HG03135 (cell line): ENCODE results near the gene ZC3H18.

Source experiments
- ATAC-seq: cut with Tn5 transposase; IDR thresholded peaks from one replicate; pipeline ENCODE4 v1.9.1; 2021; ENCODE audit warnings: mild to moderate bottlenecking, moderate library complexity; ENCODE audit not compliant: unreplicated experiment

The ZC3H18 gene

DNA sequence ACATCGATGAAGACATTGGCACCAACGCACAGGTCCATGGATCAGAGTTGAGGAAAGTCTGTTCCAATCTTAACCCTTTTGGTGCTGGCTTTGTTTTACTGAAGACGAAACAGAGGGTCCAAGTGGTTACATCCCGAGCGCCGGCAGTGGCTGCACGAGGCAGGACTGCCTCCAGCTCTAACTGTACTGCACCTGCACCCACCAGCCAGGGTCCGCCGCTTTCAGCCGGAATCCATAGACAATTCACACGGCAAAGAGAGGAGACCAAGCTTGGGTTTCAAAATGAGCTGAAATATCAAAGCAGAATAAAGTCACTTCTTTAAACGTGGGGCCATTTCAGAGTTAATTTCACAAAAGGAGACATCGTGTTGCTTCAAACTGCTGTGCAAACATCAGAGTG lies 21.2 kb upstream of the ZC3H18 start:
- ATAC-seq: no peak

DNA sequence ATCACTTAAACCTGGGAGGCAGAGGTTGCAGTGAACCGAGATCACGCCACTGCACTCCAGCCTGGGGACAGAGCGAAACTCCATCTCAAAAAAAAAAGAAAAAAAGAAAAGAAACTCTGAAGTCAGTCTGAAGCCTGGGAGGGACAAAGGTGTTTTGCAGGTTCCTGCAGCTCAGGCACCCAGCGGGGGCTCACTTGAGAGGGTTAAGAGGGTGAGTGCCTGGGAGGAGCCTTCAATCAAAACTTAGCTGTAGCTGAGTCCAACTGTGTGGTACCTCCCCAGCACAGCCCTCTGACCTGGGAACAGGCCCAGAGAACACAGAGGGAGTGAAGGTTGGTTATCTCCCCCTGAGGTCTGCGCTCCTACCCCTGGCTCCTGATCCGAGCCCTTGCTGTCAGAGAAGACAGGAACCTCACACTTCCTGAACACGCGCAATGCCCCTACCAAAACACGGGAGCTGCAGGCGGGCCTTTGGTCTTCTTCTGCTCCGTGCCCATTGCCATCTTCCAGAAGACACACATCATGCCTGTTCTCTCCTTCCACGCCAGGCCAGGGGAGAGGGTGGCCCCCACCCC lies 20.4 kb upstream of the ZC3H18 start:
- no peak for ATAC-seq

- ATAC-seq: no peak
Observed at GRCh38 chr16:88550246-88550661, 19.9 kb upstream of the ZC3H18 start.

- no peak for ATAC-seq
Observed at GRCh38 chr16:88552166-88552565, 18.0 kb upstream of the ZC3H18 start.

- no peak for ATAC-seq
Observed at GRCh38 chr16:88552815-88553214, 17.4 kb upstream of the ZC3H18 start.

DNA sequence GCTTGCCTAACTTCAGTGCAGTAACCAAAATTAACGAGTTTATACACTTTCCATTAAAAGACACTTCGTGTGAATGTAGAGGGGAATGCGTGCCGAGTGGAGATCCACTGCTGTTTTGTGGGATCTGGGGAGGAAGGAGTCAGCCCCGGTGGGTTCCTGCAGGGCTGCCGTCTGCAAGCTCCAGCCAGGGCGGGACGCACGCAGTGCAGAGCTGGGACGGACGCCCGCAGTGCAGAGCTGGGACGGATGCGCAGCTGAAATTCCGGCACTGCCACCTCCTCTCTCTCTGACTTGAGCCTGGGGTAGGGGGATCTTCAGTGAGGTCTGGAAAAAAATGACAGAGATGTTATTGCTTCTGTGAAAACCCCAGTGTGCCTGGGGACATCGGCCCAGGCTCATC lies 16.5 kb upstream of the ZC3H18 start:
- ATAC-seq: no peak

DNA sequence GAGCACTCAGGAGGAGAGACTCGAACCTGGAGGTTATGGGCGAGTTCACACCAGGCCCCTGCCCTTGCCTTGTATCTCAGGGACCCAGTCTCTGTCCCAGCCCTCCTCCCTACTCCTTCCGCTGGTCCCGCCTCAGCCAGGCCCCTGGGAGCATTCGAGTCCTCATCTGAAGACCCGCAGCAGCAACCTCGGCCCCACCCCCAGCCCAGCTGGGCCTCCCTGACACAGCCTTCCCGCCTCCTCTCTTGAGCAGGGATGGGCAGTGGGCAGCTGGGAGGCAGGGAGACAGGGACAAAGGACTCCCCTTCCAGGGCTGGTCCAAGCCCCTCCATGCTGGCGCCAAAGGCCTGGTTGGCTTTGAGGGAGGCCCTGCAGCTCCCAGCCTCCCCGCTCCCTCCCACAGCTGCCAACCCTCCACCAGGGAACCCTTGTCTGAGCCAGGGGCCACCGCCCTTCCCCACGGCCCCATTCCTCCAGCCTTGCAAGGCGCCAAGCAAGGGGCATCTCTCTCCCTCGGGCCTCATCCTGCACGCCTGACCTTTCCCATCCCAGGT lies 15.4 kb upstream of the ZC3H18 start:
- no peak for ATAC-seq

DNA sequence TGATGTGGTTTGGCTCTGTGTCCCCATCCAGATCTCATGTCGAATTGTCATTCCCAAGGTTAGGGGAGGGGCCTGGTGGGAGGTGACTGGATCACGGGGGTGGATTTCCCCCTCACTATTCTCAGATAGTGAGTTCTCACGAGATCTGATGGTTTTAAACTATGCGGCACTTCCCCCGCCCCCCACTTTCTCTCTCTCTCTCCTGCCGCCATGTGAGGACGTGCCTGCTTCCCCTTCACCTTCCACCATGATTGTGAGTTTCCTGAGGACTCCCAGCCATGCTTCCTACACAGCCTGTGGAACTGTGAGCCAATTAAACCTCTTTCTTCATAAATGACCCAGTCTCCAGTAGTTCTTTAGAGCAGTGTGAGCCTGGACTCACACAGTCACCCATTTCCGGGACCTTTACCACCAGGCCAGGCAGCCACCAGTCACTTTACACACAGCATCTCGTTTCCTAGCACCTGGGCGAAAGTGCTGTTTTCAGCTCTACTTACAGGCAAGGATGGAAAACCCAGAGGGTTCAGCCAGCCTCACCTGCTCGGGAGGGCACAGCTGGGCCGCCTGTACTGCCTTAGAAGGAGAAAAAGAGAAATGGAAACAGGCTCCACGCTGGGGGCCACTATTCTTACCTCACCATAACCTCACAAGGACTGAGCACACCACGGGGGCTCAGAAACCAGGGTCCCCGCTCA lies 13.8 kb upstream of the ZC3H18 start:
- ATAC-seq: no peak

DNA sequence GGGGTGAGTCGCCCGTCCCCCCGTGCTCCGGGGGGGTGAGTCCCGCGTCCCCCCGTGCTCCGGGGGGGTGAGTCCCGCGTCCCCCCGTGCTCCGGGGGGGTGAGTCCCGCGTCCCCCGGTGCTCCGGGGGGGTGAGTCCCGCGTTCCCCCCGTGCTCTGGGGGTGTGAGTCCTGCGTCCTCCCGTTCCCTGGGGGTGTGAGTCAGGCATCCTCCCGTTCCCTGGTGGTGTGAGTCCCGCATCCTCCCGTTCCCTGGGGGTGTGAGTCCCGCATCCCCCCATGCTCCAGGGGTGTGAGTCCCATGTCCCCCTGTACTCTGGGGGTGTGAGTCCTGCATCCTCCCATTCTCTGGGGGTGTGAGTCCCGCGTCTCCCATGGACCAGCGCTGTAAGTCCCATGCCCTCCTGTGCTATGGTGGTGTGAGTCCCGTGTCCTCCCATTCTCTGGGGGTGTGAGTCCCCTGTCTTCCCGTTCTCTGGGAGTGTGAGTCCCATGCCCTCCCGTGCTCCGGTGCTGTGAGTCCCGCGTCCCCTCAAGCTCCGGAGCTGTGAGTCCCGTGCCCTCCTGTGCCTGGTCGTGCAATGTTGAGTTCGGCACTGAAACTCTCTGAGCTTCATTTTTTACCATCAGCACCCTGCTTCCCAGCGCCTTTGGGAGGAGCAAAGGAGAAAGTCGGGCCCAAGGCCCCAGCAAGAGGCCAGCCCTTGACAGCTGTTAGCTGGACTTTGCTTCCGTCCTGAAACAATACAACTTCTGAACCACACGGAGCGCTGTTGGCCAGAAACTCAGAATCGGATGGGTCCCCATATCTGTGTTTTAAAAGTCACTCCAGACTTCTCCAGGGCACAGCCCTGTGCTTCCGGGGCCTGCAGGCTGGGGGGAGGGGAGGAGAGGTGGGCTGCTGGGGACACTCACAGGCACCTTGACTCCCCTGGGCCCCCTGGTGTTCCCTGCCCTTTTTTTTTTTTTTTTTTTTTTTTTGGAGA lies 11.5 kb upstream of the ZC3H18 start:
- ATAC-seq: no peak

GRCh38 chr16:88560714-88561484 lies 9.3 kb upstream of the ZC3H18 start:
- ATAC-seq: no peak

DNA sequence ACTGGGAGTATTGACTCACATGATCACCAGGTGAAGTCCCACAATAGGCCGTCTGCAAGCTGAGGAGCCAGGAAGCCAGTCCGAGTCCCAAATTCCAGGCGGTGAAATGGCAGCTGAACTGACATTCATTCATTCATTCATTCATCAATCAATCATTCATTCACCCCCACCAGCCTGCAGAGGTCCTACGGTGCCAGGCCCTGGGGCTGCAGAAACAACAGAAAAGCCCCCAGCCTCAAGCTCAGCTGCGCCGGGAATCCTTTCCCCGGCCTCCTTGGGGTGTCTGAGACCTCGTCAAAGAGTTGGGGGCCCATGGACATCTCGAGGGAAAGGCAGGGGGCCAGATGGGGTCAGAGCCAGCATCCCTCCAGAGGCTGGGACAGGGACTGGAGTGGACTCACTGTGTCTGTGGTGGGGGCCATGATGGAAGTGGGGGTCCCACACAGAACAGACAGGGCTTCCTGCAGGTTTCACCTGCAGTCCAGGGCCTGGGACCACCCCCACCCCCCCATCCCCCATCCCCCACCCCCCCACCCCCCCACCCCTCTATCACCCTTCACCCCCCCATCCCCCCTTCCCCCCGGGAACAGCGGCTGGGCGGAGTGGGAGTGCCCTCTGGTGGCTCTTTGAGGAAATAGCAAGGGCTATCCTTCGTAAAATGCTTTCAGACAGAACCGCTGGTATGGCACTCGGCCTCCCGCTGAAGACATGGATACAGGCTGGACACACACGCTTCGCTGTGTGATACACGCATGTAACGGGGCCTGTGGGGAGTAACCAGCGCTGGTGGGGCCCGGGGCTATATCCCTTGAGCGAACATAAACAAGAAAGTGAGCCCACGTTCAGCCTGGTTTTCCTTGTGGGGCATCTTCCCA lies 8.5 kb upstream of the ZC3H18 start:
- ATAC-seq: no peak

- no peak for ATAC-seq
Observed at GRCh38 chr16:88566158-88566557, 4.0 kb upstream of the ZC3H18 start.

GRCh38 chr16:88568710-88569613 lies 1.2 kb upstream of the ZC3H18 start:
- ATAC-seq: no peak

DNA sequence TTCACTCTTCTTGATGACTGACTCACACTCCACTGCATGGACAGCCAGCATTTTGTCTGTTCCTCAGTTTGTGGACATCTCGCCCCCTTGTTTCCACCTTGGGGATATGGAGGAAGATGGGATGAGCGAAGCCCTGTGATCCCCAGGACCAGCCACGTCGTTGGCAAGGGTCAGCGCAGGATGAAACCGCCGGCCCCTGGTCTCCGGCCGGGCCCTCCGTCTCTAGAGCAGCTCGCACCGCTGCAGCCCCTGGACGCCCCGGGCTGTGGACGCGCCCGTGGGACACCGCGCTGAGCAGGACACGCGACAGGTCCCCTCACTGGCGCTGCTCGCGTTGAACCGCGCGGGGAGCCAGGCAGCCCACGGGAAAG lies 604 bp upstream of the ZC3H18 start:
- peak; percentile 25 for ATAC-seq

DNA sequence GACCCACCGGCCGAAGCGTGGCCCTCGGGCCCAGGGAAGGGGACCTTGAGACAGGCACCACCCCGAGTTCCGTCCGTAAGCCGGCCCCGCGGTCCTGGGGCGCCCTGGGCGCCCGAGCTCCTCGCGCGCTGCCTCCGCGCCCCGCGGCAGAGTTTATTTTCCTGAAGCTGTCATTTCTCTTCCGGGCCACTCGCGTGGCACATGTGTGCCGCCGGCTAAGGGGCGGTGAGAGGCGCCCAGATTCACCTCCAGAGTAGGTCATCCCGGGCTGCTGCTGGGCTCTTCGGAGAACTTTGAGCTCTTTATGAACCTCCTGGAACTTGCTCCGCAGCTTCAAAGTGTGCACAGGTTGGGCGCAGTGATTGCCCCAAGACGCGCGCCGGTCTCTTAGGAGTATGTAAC lies 489 bp downstream of the ZC3H18 start:
- ATAC-seq: no peak

- ATAC-seq: no peak
Observed at GRCh38 chr16:88575251-88575650, 5.0 kb downstream of the ZC3H18 start.

GRCh38 chr16:88576307-88576706 lies 6.1 kb downstream of the ZC3H18 start:
- no peak for ATAC-seq

GRCh38 chr16:88577166-88577565 lies 7.0 kb downstream of the ZC3H18 start:
- no peak for ATAC-seq
